NCI-H2029 treated with DMSO at 0.1 percent for 48 hours (cell line): Measurements from ENCODE around the gene ATP10A.

Experiments
- DNase-seq: peaks from one replicate; lab custom pipeline; 2025; lab: John Stamatoyannopoulos, UW

Gene ATP10A

GRCh38 chr15:25679492-25679891 is 183.6 kb downstream of the ATP10A start:
- no peak for DNase-seq

- no peak for DNase-seq
Observed at GRCh38 chr15:25678500-25678855, 184.6 kb downstream of the ATP10A start.

GRCh38 chr15:25677719-25678499 is 185.2 kb downstream of the ATP10A start:
- no peak for DNase-seq

DNA sequence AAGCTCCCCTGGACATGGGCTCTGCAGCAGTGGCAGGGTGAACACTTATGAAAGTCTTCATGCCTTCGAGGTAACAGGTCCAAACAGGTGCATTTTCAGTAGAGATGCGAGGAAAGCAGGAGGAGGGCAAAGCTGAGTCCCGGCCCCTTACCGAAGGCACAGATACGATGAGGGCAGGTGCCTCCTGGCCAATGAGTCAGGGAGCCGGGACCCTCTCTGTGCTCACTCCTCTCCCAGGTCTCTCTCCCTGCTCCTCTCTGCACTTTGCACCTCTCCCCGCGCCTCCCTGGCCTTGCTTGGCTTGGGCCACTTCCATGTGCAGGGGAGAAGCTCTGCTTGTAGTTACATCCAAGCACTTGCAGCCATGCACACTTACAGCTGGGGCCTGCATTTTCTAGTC is 187.1 kb downstream of the ATP10A start:
- no peak for DNase-seq

DNA sequence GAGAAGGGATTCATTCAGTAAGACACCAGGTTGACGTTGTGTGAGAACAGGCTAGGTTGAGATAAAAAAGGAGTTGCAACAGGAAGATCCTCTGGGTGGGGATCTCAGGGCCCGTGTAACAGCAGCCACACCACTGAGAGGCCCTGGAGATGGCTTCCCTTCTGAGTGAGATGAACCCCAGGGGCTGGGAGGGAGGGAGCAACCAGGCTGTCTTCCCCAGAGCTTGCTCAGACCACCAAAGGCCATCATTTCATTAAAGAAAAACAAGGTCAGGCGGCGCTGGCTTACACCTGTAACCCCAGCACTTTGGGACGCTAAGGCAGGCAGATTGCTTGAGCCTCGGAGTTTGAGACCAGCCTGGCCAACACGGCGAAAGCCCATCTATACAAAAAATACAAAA is 187.7 kb downstream of the ATP10A start:
- no peak for DNase-seq

GRCh38 chr15:25674913-25675312 is 188.2 kb downstream of the ATP10A start:
- no peak for DNase-seq

DNA sequence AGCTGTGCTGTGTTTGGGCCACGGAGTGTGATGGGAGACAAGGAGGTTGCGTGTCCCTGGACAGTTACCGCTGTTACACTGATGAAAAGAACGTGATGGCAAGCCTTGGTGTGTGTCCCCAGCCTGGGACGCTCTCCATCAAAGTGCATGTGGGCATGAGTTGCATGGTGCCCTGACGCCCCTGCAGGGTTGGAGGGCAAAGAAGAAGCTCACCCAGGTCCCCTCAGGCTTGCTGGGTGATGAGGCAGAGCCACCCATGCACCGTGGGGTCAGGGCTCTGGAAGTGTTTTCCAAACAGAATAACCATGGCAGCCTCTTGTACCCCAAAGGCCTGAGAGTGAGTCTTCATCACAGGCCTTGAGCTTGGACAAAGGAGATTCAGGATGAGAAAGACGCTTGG is 189.2 kb downstream of the ATP10A start:
- DNase-seq, result no peak

GRCh38 chr15:25673351-25673750 is 189.8 kb downstream of the ATP10A start:
- no peak for DNase-seq

DNA sequence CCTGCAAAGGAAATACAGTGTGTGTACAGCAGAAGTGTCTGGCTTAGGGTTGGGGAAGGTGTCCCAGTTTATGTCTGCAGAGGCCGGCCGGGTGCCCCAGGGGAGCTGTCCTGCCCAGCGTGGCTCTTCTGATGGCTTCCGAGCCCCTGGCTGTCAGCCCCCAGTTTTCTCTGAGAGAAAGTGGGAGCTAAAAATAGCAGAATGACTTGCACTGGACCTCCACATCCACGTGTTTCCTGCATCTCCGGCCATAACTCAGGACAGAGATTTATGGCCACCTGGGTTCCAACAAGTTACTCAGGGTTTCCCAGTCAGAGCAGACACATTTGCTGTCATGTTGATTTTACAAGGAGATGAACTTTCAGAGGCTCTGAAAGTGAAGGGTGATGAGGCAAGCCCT is 192.0 kb downstream of the ATP10A start:
- DNase-seq, result no peak

DNA sequence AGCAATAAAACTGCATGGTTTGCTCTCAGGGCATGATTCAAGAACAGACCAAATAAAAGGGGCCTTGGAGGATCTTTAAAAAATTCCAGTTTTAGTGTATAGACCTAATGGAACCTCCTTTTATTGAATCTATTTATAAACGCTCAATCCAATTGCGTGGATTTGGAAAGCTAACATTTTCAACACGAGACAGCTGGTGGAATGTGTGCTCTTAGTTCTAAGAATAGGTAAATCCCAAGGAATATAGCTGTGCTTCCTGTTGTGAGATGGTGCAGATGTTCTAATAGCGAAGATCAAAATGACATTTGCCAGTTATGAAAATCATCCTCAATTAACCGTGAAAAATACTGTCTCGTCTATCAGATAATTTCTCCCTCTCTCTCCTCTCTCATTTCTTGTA is 192.5 kb downstream of the ATP10A start:
- no peak for DNase-seq

- no peak for DNase-seq
Observed at GRCh38 chr15:25670025-25670554, 193.0 kb downstream of the ATP10A start.

DNA sequence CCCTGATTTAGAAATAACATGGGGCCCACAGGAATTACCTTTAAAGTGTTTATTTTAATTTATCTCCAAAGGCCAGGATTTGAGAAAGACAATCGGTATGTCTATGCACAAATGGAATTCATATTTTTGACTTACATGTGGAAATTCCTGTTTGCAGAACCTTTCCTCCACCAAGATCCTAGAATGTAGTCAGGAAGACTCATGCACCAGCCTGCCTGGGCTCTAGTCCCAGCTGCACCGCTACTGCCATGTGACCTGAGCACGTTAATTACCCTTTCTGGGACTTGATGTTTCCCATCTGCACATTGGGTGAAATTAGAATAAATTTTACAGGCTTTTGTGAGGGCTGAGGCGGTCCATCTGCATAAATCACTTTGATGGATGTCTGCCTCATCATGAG is 194.2 kb downstream of the ATP10A start:
- DNase-seq, result no peak

DNA sequence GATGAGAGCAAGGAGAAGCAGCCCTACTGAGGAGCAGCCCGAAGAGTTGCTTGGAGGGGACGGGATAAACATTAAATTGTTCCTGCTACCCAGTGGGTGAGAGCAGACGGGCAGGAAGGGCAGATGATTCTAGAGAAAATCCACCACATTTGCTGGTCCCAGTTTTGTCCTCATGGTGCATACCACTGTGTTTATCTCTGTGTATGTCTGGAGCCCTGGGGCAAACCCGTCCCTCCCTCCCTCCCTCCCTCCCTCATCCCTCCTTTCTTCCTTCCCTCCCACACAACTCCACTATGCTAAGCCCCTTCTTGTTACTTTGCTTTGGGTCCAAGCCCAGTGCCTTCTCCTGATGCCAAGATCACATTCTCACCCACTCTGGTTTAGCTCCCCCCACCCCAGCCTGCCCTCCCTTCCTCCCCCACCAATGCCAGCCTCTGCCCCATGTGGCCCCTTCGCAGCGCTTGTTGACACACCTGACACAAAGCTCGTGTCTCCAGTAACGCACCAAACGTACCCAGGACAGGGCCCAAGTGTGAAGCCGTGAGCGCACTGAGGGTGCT is 194.8 kb downstream of the ATP10A start:
- no peak for DNase-seq

GRCh38 chr15:25667829-25668228 is 195.3 kb downstream of the ATP10A start:
- DNase-seq, result no peak

DNA sequence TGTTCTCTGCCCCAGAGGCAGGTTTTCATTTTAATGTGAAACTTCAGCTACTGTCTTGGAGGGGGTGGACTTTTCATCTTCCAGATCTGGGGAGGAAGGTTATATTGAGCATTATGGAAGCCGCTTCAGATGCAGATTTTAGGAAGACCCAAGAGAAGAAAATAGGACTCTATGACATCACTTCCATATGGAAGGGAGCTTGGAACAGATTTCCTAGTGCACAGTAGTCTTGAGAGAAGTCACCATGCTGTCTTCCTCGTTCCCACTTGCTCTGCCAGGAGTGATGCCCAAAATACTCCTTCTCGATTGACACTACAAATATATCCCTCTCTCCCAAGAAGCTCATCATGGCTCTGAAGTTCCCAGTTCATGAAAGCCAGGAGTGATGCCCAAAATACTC is 197.2 kb downstream of the ATP10A start:
- no peak for DNase-seq

GRCh38 chr15:25664761-25665160 is 198.4 kb downstream of the ATP10A start:
- no peak for DNase-seq

DNA sequence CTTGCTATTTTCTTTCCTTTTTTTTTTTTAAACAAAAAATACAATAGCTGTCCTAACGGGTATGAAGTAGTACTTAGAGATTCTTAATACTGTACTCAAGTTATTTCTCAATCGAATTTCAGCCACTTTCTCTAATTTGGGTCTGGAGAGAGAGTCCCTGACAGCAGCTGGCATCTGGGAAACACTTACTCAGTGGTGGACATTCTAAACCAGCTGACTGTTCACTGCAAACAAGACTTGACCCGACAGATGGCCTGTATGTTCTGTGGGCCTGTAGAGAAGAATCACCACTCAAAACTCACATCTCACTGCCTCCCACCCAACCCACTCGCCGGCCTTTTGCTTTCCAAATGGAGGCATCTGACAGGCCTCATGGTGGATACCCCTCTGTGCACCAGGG is 199.6 kb downstream of the ATP10A start:
- DNase-seq, result no peak

DNA sequence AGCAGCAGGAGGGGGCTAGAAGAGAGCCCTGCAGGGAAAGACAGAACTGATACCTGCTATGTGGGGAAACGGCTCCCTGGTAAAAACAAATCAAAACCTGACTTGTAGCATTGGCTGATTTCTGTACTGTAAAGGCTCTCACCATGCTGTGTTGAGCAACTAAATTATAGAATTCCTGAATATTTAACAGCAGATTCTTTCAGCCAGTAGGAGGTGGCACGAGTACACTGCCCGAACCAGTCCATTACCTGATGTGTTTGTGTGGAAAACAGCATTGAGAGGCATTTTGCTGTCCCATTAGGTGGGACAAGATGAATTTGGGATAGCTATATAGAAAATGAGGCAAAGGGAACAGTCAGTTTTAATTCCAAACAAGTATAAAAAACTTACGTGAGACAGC is 201.2 kb downstream of the ATP10A start:
- no peak for DNase-seq

GRCh38 chr15:25659251-25659650 is 203.9 kb downstream of the ATP10A start:
- no peak for DNase-seq

- DNase-seq, result no peak
Observed at GRCh38 chr15:25658560-25658959, 204.6 kb downstream of the ATP10A start.

- no peak for DNase-seq
Observed at GRCh38 chr15:25655207-25655948, 207.7 kb downstream of the ATP10A start.

DNA sequence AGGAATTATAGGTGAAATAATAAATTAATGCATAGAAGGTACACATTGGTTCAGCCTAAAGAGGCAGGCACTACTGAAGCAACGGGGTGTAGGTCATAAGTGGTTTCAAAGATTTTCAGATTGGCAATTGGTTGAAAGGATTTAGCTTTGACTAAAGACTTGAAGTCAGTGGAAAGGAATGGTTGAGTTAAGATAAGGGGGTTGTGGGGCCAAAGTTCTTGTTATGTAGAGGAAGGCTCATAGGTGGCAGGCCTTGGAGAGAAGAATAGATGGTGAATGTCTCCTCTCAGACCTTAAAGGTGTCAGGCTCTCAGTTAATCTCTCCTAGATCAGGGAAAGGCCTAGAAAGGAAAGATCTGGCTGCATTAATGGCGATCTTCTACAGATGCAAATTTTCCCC is 209.8 kb downstream of the ATP10A start:
- DNase-seq, result no peak

GRCh38 chr15:25652704-25653103 is 210.4 kb downstream of the ATP10A start:
- no peak for DNase-seq
